WTC11 (cell line): ENCODE data around the gene DYRK2. TPM values are rescaled to one million over a fixed set of nuclear protein-coding genes. Genes with fewer than 3 reads are reported as not detected.

Experiments
- ATAC-seq: fragments of 200-7000 bp; cut with Tn5 transposase; 2 replicates; pipeline ENCODE4 v1.10.0; 2021; ENCODE audit warnings: mild to moderate bottlenecking, moderate library complexity
- CTCF ChIA-PET: fragments of 300-600 bp; sonication (Branson Sonifier 250); formaldehyde crosslinking; loops from one replicate; lab custom pipeline; 2021; ENCODE audit warnings: antibody characterized with exemption; lab: Charles Lee
- POLR2A ChIA-PET: fragments of 350-600 bp; sonication (Branson Sonifier 250); formaldehyde crosslinking; loops from one replicate; lab custom pipeline; 2021; ENCODE audit warnings: antibody characterized with exemption; lab: Charles Lee
- DNase-seq: peaks from one replicate; pipeline ENCODE4 v3.0.0; 2021; ENCODE audit warnings: low spot score
- H3K27ac Mint-ChIP-seq: 2 replicates; pipeline ENCODE4 v1.8.0; 2021; ENCODE audit warnings: mixed read lengths
- H3K27me3 Mint-ChIP-seq: 2 replicates; pipeline ENCODE4 v1.8.0; 2021; ENCODE audit warnings: low read depth, mild to moderate bottlenecking, moderate library complexity, mixed read lengths
- H3K36me3 Mint-ChIP-seq: 2 replicates; pipeline ENCODE4 v1.8.0; 2021; ENCODE audit warnings: mixed read lengths
- H3K4me1 Mint-ChIP-seq: 2 replicates; pipeline ENCODE4 v1.8.0; 2022; ENCODE audit warnings: mixed read lengths
- H3K4me3 Mint-ChIP-seq: 2 replicates; pipeline ENCODE4 v1.8.0; 2021; ENCODE audit warnings: mild to moderate bottlenecking, moderate library complexity, mixed read lengths
- H3K9me3 Mint-ChIP-seq: 2 replicates; pipeline ENCODE4 v1.8.0; 2021; ENCODE audit warnings: mixed read lengths
- CBFB ChIP-seq: sonication (generic); formaldehyde crosslinking; IDR thresholded peaks from 2 replicates; pipeline ENCODE4 v1.8.1; 2022; ENCODE audit warnings: mild to moderate bottlenecking, low read depth, missing genetic modification reagents
- FOXP1 ChIP-seq: sonication (generic); formaldehyde crosslinking; IDR thresholded peaks from 2 replicates; pipeline ENCODE4 v1.8.0; 2022; ENCODE audit warnings: missing genetic modification reagents, mild to moderate bottlenecking, moderate library complexity, borderline replicate concordance
- GABPB1 ChIP-seq: sonication (generic); formaldehyde crosslinking; IDR thresholded peaks from 2 replicates; pipeline ENCODE4 v1.8.1; 2023; ENCODE audit warnings: mild to moderate bottlenecking, missing genetic modification reagents
- NR3C1 ChIP-seq: sonication (generic); formaldehyde crosslinking; conservative IDR thresholded peaks from 2 replicates; pipeline ENCODE4 v1.8.1; 2023; ENCODE audit warnings: low read depth, mild to moderate bottlenecking, missing genetic modification reagents
- USF1 ChIP-seq: sonication (generic); formaldehyde crosslinking; IDR thresholded peaks from 2 replicates; pipeline ENCODE4 v1.8.0; 2022; ENCODE audit warnings: mild to moderate bottlenecking, missing genetic modification reagents
- ZNF219 ChIP-seq: sonication (generic); formaldehyde crosslinking; IDR thresholded peaks from 2 replicates; pipeline ENCODE4 v1.8.0; 2023; ENCODE audit warnings: missing genetic modification reagents, mild to moderate bottlenecking, borderline replicate concordance
- ZNF281 ChIP-seq: sonication (generic); formaldehyde crosslinking; IDR thresholded peaks from 2 replicates; pipeline ENCODE4 v1.8.0; 2023; ENCODE audit warnings: mild to moderate bottlenecking, missing genetic modification reagents
- total RNA-seq: library from RNA; stranded (reverse); gene quantifications from 3 replicates; pipeline ENCODE4 v1.2.3, GENCODE V29; 2021
- TF ChIP-seq, protein P1 (sequence below): fragments of 250-450 bp; sonication (Bioruptor Pico); IDR thresholded peaks from 2 replicates; pipeline ENCODE4 v1.9.0; 2021; ENCODE audit warnings: mild to moderate bottlenecking, borderline replicate concordance
- TF ChIP-seq, protein P2 (sequence below): sonication (generic); formaldehyde crosslinking; IDR thresholded peaks from 2 replicates; pipeline ENCODE4 v1.8.1; 2022; ENCODE audit warnings: low read depth, missing genetic modification reagents, borderline replicate concordance
- TF ChIP-seq, protein P3 (sequence below): sonication (generic); formaldehyde crosslinking; IDR thresholded peaks from 2 replicates; pipeline ENCODE4 v1.8.1; 2023; ENCODE audit warnings: mild to moderate bottlenecking, missing genetic modification reagents, moderate library complexity
- TF ChIP-seq, protein P4 (sequence below): fragments of 250-450 bp; sonication (Bioruptor Pico); IDR thresholded peaks from 2 replicates; pipeline ENCODE4 v1.8.0; 2021; ENCODE audit warnings: mild to moderate bottlenecking
- TF ChIP-seq, protein P5 (sequence below): fragments of 250-450 bp; sonication (Bioruptor Pico); conservative IDR thresholded peaks from 2 replicates; pipeline ENCODE4 v1.9.0; 2021; ENCODE audit warnings: mild to moderate bottlenecking
- TF ChIP-seq, protein P6 (sequence below): sonication (generic); formaldehyde crosslinking; IDR thresholded peaks from 2 replicates; pipeline ENCODE4 v1.8.1; 2023; ENCODE audit warnings: mild to moderate bottlenecking, missing genetic modification reagents
- TF ChIP-seq, protein P7 (sequence below): fragments of 250-450 bp; sonication (Bioruptor Pico); IDR thresholded peaks from 2 replicates; pipeline ENCODE4 v1.9.0; 2021; ENCODE audit warnings: mild to moderate bottlenecking

The DYRK2 gene
- total RNA-seq, 1 experiment from 2014 or later = 36.1 TPM

DNA sequence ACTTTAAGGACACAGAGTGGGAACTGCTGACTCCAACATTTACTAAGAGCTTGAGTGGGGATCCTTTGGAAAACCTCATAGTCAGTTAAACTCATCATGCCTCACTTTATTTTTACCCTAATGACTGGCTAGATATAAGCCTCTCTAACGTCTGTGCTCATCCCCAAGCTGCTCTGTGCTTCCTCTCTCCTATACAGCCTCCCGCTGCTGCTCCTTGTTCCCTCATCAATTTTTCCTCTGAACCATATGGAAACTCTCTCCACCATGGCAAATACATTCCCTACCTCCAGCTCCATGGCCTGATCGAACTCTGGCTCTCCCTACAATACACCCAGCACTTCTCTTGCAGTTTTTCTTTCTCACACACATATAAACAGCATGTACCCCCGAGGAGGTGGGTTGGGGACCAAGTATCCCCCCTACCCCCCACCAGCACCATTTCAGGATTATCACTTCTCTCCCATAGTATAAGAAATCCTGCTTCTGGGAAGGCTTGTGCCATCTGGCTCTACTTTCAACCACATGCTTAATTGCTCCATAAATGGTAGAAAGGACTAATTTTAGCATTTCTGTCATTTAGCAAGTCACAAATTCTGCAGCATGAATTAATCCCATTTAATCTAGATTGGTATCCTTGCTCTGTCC is 39.2 kb upstream of the DYRK2 start (continued):
- TF ChIP-seq, protein P1, sequence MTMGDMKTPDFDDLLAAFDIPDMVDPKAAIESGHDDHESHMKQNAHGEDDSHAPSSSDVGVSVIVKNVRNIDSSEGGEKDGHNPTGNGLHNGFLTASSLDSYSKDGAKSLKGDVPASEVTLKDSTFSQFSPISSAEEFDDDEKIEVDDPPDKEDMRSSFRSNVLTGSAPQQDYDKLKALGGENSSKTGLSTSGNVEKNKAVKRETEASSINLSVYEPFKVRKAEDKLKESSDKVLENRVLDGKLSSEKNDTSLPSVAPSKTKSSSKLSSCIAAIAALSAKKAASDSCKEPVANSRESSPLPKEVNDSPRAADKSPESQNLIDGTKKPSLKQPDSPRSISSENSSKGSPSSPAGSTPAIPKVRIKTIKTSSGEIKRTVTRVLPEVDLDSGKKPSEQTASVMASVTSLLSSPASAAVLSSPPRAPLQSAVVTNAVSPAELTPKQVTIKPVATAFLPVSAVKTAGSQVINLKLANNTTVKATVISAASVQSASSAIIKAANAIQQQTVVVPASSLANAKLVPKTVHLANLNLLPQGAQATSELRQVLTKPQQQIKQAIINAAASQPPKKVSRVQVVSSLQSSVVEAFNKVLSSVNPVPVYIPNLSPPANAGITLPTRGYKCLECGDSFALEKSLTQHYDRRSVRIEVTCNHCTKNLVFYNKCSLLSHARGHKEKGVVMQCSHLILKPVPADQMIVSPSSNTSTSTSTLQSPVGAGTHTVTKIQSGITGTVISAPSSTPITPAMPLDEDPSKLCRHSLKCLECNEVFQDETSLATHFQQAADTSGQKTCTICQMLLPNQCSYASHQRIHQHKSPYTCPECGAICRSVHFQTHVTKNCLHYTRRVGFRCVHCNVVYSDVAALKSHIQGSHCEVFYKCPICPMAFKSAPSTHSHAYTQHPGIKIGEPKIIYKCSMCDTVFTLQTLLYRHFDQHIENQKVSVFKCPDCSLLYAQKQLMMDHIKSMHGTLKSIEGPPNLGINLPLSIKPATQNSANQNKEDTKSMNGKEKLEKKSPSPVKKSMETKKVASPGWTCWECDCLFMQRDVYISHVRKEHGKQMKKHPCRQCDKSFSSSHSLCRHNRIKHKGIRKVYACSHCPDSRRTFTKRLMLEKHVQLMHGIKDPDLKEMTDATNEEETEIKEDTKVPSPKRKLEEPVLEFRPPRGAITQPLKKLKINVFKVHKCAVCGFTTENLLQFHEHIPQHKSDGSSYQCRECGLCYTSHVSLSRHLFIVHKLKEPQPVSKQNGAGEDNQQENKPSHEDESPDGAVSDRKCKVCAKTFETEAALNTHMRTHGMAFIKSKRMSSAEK (CRISPR knock-in tag) = no peak
- no peak for TF ChIP-seq ZNF281 (CRISPR knock-in tag)
- TF ChIP-seq ZNF219 (CRISPR knock-in tag) = no peak
- TF ChIP-seq, protein P2, sequence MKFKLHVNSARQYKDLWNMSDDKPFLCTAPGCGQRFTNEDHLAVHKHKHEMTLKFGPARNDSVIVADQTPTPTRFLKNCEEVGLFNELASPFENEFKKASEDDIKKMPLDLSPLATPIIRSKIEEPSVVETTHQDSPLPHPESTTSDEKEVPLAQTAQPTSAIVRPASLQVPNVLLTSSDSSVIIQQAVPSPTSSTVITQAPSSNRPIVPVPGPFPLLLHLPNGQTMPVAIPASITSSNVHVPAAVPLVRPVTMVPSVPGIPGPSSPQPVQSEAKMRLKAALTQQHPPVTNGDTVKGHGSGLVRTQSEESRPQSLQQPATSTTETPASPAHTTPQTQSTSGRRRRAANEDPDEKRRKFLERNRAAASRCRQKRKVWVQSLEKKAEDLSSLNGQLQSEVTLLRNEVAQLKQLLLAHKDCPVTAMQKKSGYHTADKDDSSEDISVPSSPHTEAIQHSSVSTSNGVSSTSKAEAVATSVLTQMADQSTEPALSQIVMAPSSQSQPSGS = no peak
- TF ChIP-seq, protein P3, sequence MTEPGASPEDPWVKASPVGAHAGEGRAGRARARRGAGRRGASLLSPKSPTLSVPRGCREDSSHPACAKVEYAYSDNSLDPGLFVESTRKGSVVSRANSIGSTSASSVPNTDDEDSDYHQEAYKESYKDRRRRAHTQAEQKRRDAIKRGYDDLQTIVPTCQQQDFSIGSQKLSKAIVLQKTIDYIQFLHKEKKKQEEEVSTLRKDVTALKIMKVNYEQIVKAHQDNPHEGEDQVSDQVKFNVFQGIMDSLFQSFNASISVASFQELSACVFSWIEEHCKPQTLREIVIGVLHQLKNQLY (CRISPR knock-in tag) = no peak
- TF ChIP-seq, protein P4, sequence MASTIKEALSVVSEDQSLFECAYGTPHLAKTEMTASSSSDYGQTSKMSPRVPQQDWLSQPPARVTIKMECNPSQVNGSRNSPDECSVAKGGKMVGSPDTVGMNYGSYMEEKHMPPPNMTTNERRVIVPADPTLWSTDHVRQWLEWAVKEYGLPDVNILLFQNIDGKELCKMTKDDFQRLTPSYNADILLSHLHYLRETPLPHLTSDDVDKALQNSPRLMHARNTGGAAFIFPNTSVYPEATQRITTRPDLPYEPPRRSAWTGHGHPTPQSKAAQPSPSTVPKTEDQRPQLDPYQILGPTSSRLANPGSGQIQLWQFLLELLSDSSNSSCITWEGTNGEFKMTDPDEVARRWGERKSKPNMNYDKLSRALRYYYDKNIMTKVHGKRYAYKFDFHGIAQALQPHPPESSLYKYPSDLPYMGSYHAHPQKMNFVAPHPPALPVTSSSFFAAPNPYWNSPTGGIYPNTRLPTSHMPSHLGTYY (CRISPR knock-in tag) = no peak

GRCh38 chr12:67613040-67613439 is 35.5 kb upstream of the DYRK2 start:
- Mint-ChIP-seq H3K4me3 (no peak overlapping the region), H3K27me3 (no peaks in the 10 kb centered on the region), H3K4me1 (0 out of 2 replicates have a peak, but pooled peaks cover 4% of the 10 kb centered on the region), H3K27ac (no peak overlapping the region), H3K9me3 (peaks cover 13% of the 10 kb centered on the region), H3K36me3 (peaks cover 7% of the 10 kb centered on the region; the same call in 1 of the 2 replicates)
- TF ChIP-seq, protein P5, sequence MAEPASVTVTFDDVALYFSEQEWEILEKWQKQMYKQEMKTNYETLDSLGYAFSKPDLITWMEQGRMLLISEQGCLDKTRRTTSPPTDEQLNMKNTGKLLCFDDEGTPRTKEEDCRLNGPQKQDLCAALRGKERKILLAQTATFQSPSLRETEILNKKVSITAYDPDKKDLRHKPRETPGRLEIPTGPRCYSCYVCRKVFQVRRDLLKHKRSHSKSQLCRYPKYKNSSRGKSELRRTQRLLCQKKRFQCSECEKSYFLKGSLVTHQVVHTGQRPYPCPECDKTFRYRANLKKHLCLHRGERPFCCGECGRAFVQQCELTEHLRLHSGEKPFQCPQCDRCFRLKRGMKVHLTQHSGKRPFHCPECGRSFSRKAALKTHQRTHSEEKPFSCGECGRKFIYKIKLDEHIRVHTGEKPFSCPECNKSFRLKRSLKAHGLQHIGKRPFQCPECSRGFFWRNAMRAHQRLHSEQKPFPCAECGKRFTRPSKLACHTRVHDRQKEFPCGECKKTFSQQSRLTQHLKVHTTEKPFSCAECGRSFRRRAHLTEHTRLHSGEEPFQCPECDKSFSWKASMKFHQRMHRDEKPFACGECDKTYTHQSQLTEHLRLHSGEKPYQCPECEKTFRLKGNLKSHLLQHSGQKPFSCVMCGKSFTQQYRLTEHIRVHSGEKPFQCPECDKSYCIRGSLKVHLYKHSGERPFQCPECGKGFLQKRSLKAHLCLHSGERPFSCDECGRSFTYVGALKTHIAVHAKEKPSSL (CRISPR knock-in tag) = no peak
- TF ChIP-seq CBFB (no peak), GABPB1 (CRISPR knock-in tag) (no peak), NR3C1 (CRISPR knock-in tag) (no peak), USF1 (CRISPR knock-in tag) (no peak), FOXP1 (CRISPR knock-in tag) (no peak)
- TF ChIP-seq, protein P6, sequence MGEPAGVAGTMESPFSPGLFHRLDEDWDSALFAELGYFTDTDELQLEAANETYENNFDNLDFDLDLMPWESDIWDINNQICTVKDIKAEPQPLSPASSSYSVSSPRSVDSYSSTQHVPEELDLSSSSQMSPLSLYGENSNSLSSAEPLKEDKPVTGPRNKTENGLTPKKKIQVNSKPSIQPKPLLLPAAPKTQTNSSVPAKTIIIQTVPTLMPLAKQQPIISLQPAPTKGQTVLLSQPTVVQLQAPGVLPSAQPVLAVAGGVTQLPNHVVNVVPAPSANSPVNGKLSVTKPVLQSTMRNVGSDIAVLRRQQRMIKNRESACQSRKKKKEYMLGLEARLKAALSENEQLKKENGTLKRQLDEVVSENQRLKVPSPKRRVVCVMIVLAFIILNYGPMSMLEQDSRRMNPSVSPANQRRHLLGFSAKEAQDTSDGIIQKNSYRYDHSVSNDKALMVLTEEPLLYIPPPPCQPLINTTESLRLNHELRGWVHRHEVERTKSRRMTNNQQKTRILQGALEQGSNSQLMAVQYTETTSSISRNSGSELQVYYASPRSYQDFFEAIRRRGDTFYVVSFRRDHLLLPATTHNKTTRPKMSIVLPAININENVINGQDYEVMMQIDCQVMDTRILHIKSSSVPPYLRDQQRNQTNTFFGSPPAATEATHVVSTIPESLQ = no peak
- TF ChIP-seq, protein P7, sequence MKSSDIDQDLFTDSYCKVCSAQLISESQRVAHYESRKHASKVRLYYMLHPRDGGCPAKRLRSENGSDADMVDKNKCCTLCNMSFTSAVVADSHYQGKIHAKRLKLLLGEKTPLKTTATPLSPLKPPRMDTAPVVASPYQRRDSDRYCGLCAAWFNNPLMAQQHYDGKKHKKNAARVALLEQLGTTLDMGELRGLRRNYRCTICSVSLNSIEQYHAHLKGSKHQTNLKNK (CRISPR knock-in tag) = no peak
- POLR2A ChIA-PET = no interaction called here
- no peak for ATAC-seq
- CTCF ChIA-PET = no interaction called here
- DNase-seq = no peak
